Right lobe of liver (tissue), 6 donors: ENCODE data around the gene PRR16. TPM values are rescaled to one million over a fixed set of nuclear protein-coding genes. Genes with fewer than 3 reads are reported as not detected.

Source experiments
- ATAC-seq, 4 donors: fragments of 200-7000 bp; cut with Tn5 transposase; one replicate each; pipeline ENCODE4 v1.9.1; 2020; ENCODE audit warnings: mild to moderate bottlenecking in 4 of 4, moderate library complexity in 4 of 4
- DNase-seq, 3 donors: peaks; one replicate each; pipeline ENCODE4 v3.0.0-alpha.2; 2020
- H3K27ac ChIP-seq, 3 donors: fragments of 200-600 bp; one replicate each; pipeline ENCODE4 v1.8.0; 2022
- H3K27me3 ChIP-seq, 2 donors: fragments of 200-600 bp; one replicate each; pipeline ENCODE4 v1.8.0; 2022
- H3K36me3 ChIP-seq, 4 donors: fragments of 200-600 bp; sonication (generic) in 1 of 4; one replicate each; pipeline versions ENCODE4 v1.5.1 to v1.8.0; 2017 to 2022; ENCODE audit warnings: control low read depth in 1 of 4
- H3K4me1 ChIP-seq, 4 donors: fragments of 200-600 bp; sonication (generic) in 1 of 4; one replicate each; pipeline versions ENCODE4 v1.5.1 to v1.8.0; 2017 to 2022; ENCODE audit warnings: control low read depth in 1 of 4
- H3K4me3 ChIP-seq, 3 donors: fragments of 200-600 bp; one replicate each; pipeline ENCODE4 v1.8.0; 2022
- H3K9me3 ChIP-seq, 4 donors: fragments of 200-600 bp; sonication (generic) in 1 of 4; one replicate each; pipeline versions ENCODE4 v1.5.1 to v1.8.0; 2017 to 2022; ENCODE audit warnings: control low read depth in 1 of 4
- CTCF ChIP-seq, 4 donors: fragments of 200-600 bp in 3 of 4; fragments of 450-650 bp in 1 of 4; IDR thresholded peaks; one replicate each; pipeline versions ENCODE4 v1.5.1 to v1.8.0; 2016 to 2022; ENCODE audit warnings: antibody characterized with exemption in 4 of 4, mild to moderate bottlenecking in 2 of 4
- POLR2A ChIP-seq: fragments of 450-650 bp; IDR thresholded peaks from one replicate; pipeline ENCODE4 v1.6.1; 2017; ENCODE audit warnings: antibody characterized with exemption, mild to moderate bottlenecking
- WGBS: methylation state at CpG from one replicate; pipeline ENCODE4 v1.1.6; 2018; ENCODE audit warnings: low coverage, low lambda C conversion rate; ENCODE audit not compliant: insufficient coverage; ENCODE audit errors: missing lambda C conversion rate; 5-methylcytosine and 5-hydroxymethylcytosine counted together
- intact Hi-C, 2 donors: fragments of 100-400 bp; cut with DNase I; formaldehyde crosslinking; loops; one replicate each; pipeline versions ENCODE4 v1.11.2 to v1.14.1; 2022
- total RNA-seq, 6 experiments: library from RNA; depleted of rRNA in 2 of 6; stranded (reverse); fragments of >200 nt in 2 of 6; fragmentation: NEBNext Ultra II Directional in 3 of 6; extraction: Animal tissue kit (Norgen Biotek cat#: 25700) in 3 of 6; gene quantifications; one replicate each; pipeline versions ENCODE4 v1.1.0 to v1.2.4, GENCODE V29; 2016 to 2023
- donor health status: DM: no; HTN: yes; CAD: no.
- donor health status: DM: no; HTN: no; CAD: no.
- donor health status: DM: no; HTN: no; CAD: no.
- donor health status: DM: no; HTN: yes; CAD: no.
- donor health status: DM: no; HTN: yes; CAD: no.

Gene PRR16
- total RNA-seq, 6 experiments from 2014 or later, result 0.16 to 1.2 (median 0.39) TPM; not detected in 1

GRCh38 chr5:120550358-120550757, 86.3 kb downstream of the PRR16 start:
- H3K4me1 ChIP-seq, result no peaks in the 10 kb centered on the region
- TF ChIP-seq POLR2A, result no peak
- TF ChIP-seq CTCF (IDR thresholded peaks at IDR 0.05), result no peak
- no peaks in the 10 kb centered on the region for H3K9me3 ChIP-seq
- 48% methylated on average over 2 of the region's 2 CpGs for WGBS
- H3K27me3 ChIP-seq, result peaks cover 0 to 2% of the 10 kb centered on the region in 2 donors
- intact Hi-C loops, result no loop called here
- no peaks in the 10 kb centered on the region for H3K36me3 ChIP-seq
- H3K4me3 ChIP-seq, result no peak overlapping the region
- DNase-seq (no peak), ATAC-seq (no peak)
- no peak overlapping the region for H3K27ac ChIP-seq

GRCh38 chr5:120552638-120553037, 88.5 kb downstream of the PRR16 start:
- Histone ChIP-seq H3K9me3 (no peaks in the 10 kb centered on the region), H3K4me3 (no peak overlapping the region), H3K4me1 (no peaks in the 10 kb centered on the region), H3K27me3 (no peaks in the 10 kb centered on the region), H3K36me3 (no peaks in the 10 kb centered on the region), H3K27ac (no peak overlapping the region)
- WGBS, result 62% methylated on average over 3 of the region's 3 CpGs
- DNase-seq (no peak), ATAC-seq (no peak)
- intact Hi-C loops, result no loop called here
- TF ChIP-seq POLR2A, result no peak
- TF ChIP-seq CTCF (IDR thresholded peaks at IDR 0.05), result no peak

- H3K9me3 ChIP-seq, result no peaks in the 10 kb centered on the region
- H3K27me3 ChIP-seq, result no peaks in the 10 kb centered on the region
- ATAC-seq (no peak), DNase-seq (no peak)
- 55% methylated on average over 2 of the region's 2 CpGs for WGBS
- intact Hi-C loops, result no loop called here
- TF ChIP-seq POLR2A (no peak), CTCF (IDR thresholded peaks at IDR 0.05) (no peak)
- H3K36me3 ChIP-seq, result no peaks in the 10 kb centered on the region
- H3K4me3 ChIP-seq, result no peak overlapping the region
- H3K27ac ChIP-seq, result no peak overlapping the region
- H3K4me1 ChIP-seq, result no peaks in the 10 kb centered on the region
Observed at GRCh38 chr5:120555345-120555744, 91.2 kb downstream of the PRR16 start.

- 60% methylated on average over 1 of the region's 4 CpGs for WGBS
- TF ChIP-seq CTCF (IDR thresholded peaks at IDR 0.05), result no peak
- TF ChIP-seq POLR2A, result no peak
- Histone ChIP-seq H3K4me1 (no peaks in the 10 kb centered on the region), H3K9me3 (no peaks in the 10 kb centered on the region), H3K27me3 (no peaks in the 10 kb centered on the region), H3K36me3 (no peaks in the 10 kb centered on the region), H3K27ac (no peak overlapping the region), H3K4me3 (no peak overlapping the region)
- ATAC-seq, result no peak
- DNase-seq, result no peak
- intact Hi-C loops, result no loop called here
Observed at GRCh38 chr5:120564013-120564412, 99.9 kb downstream of the PRR16 start.

- no peak for ATAC-seq
- no peaks in the 10 kb centered on the region for H3K36me3 ChIP-seq
- no peaks in the 10 kb centered on the region for H3K4me1 ChIP-seq
- DNase-seq, result no peak
- 13% methylated on average over 1 of the region's 1 CpG for WGBS
- intact Hi-C loops, result no loop called here
- no peaks in the 10 kb centered on the region for H3K27me3 ChIP-seq
- H3K9me3 ChIP-seq, result no peaks in the 10 kb centered on the region
- H3K27ac ChIP-seq, result no peak overlapping the region
- no peak overlapping the region for H3K4me3 ChIP-seq
- TF ChIP-seq POLR2A (no peak), CTCF (IDR thresholded peaks at IDR 0.05) (no peak)
Observed at GRCh38 chr5:120567066-120567465, 103.0 kb downstream of the PRR16 start.
